Fibroblast of skin of left quadriceps (primary cell): Measurements from ENCODE around the gene MOV10L1.
"Not testable (repeated sequence)": the region's sequence is repeated elsewhere in the genome, so short reads cannot be mapped to it uniquely, and the experiment has no call there.

Source experiments
- DNase-seq, 2 experiments: peaks; one replicate each; pipeline ENCODE4 v3.0.0-alpha.2; 2013; ENCODE audit warnings: low read depth in 2 of 2

MOV10L1 gene

GRCh38 chr22:50157709-50158375 lies 68.0 kb downstream of the MOV10L1 start:
- DNase-seq, result no peak

- DNase-seq, result no peak
These were observed 71.1 kb downstream of the MOV10L1 start for GRCh38 chr22:50160947-50161346.

- no peak for DNase-seq
These were observed 71.9 kb downstream of the MOV10L1 start for GRCh38 chr22:50161508-50162390.

GRCh38 chr22:50162391-50162956 lies 72.7 kb downstream of the MOV10L1 start:
- DNase-seq, result no peak

- DNase-seq, result no peak
These were observed 75.8 kb downstream of the MOV10L1 start for GRCh38 chr22:50165436-50166123.

GRCh38 chr22:50167689-50168489 lies 78.1 kb downstream of the MOV10L1 start:
- no peak for DNase-seq

- not testable (repeated sequence) for DNase-seq
These were observed 78.8 kb downstream of the MOV10L1 start for GRCh38 chr22:50168490-50169180.

GRCh38 chr22:50169181-50169759 lies 79.5 kb downstream of the MOV10L1 start:
- DNase-seq, result no peak

GRCh38 chr22:50169774-50170341 lies 80.1 kb downstream of the MOV10L1 start:
- DNase-seq, result no peak

- DNase-seq, result no peak
These were observed 80.9 kb downstream of the MOV10L1 start, which contains the start of gene PANX2 for GRCh38 chr22:50170453-50171318. TSS of gene PANX2 (plus strand) at chr22:50170731. CDS start at chr22:50170731, 0 bp downstream.

GRCh38 chr22:50171319-50171964 lies 81.6 kb downstream of the MOV10L1 start:
- DNase-seq, result no peak

- DNase-seq, result no peak
These were observed 82.2 kb downstream of the MOV10L1 start for GRCh38 chr22:50171965-50172421.

- DNase-seq, result no peak
These were observed 83.6 kb downstream of the MOV10L1 start for GRCh38 chr22:50173311-50173982.

GRCh38 chr22:50173983-50174355 lies 84.2 kb downstream of the MOV10L1 start:
- DNase-seq, result no peak

- no peak for DNase-seq
These were observed 84.8 kb downstream of the MOV10L1 start for GRCh38 chr22:50174382-50175190.

GRCh38 chr22:50175191-50175461 lies 85.3 kb downstream of the MOV10L1 start:
- no peak for DNase-seq
